ENCODE results near the gene ABLIM1. TPM values are rescaled to one million over a fixed set of nuclear protein-coding genes. Genes with fewer than 3 reads are reported as not detected.

Gene ABLIM1
- total RNA-seq, 1 experiment from 2014 or later = 62.1 TPM

- Mint-ChIP-seq H3K27ac (no peak overlapping the region), H3K27me3 (ENCODE audit: low read depth) (no peaks in the 10 kb centered on the region), H3K4me1 (peaks cover 16% of the 10 kb centered on the region), H3K9me3 (peaks cover 3% of the 10 kb centered on the region; the same call in 1 of the 2 replicates), H3K4me3 (no peak overlapping the region), H3K36me3 (peaks cover 15% of the 10 kb centered on the region)
- ChIA-PET POLR2A (no interaction called here), CTCF (interaction anchor here (2.9 to 4.4 kb wide), 2 partner anchors 10 to 145 kb away, joined by 15 to 19 read pairs; no protein-coding TSS in a partner anchor)
- ATAC-seq (no peak), DNase-seq (ENCODE audit: low spot score) (no peak)
- TF ChIP-seq PRRX2 (CRISPR knock-in tag; IDR thresholded peaks at IDR 0.05) = no peak
- TF ChIP-seq ZNF532 (CRISPR knock-in tag; IDR thresholded peaks at IDR 0.05; ENCODE audit: borderline replicate concordance) = no peak
- TF ChIP-seq E2F4 (CRISPR knock-in tag; IDR thresholded peaks at IDR 0.05; ENCODE audit: borderline replicate concordance, low read depth) = no peak
- TF ChIP-seq GABPB1 (CRISPR knock-in tag; IDR thresholded peaks at IDR 0.05) = no peak
- no peak for TF ChIP-seq NR2C2 (CRISPR knock-in tag; IDR thresholded peaks at IDR 0.05)
- TF ChIP-seq ZBTB43 (CRISPR knock-in tag; IDR thresholded peaks at IDR 0.05) = no peak
- TF ChIP-seq CREM (CRISPR knock-in tag; IDR thresholded peaks at IDR 0.05) = no peak
- no peak for TF ChIP-seq ATF6 (CRISPR knock-in tag; IDR thresholded peaks at IDR 0.05)
- no peak for TF ChIP-seq ZNF232 (CRISPR knock-in tag; IDR thresholded peaks at IDR 0.05)
- no peak for TF ChIP-seq ZNF138 (CRISPR knock-in tag; conservative IDR thresholded peaks at IDR 0.05)
- no peak for TF ChIP-seq ATF3 (CRISPR knock-in tag; conservative IDR thresholded peaks at IDR 0.05)
- no peak for TF ChIP-seq GRHL2 (CRISPR knock-in tag; IDR thresholded peaks at IDR 0.05; ENCODE audit: insufficient replicate concordance, severe bottlenecking)
- no peak for TF ChIP-seq ARID4B (CRISPR knock-in tag; IDR thresholded peaks at IDR 0.05; ENCODE audit: borderline replicate concordance)
- TF ChIP-seq MAX (CRISPR knock-in tag; IDR thresholded peaks at IDR 0.05) = no peak
- TF ChIP-seq PRDM15 (CRISPR knock-in tag; IDR thresholded peaks at IDR 0.05) = no peak
- TF ChIP-seq FOXK1 (CRISPR knock-in tag; IDR thresholded peaks at IDR 0.05) = no peak
- no peak for TF ChIP-seq TP53 (CRISPR knock-in tag; IDR thresholded peaks at IDR 0.05)
- TF ChIP-seq NFE2L1 (CRISPR knock-in tag; IDR thresholded peaks at IDR 0.05) = no peak
- TF ChIP-seq TCF7 (CRISPR knock-in tag; IDR thresholded peaks at IDR 0.05; ENCODE audit: low read depth) = no peak
These were observed 209.2 kb downstream of the ABLIM1 start for GRCh38 chr10:114448897-114449296.
